HEK293 (cell line): ENCODE data around the gene ZNF45.

Experiments used
- CTCF ChIP-seq: fragments of 450-650 bp; formaldehyde crosslinking; IDR thresholded peaks from 2 replicates; pipeline ENCODE4 v1.5.1; 2016; ENCODE audit warnings: missing biosample characterization, missing genetic modification characterization
- PRDM4 ChIP-seq: fragments of 450-650 bp; formaldehyde crosslinking; IDR thresholded peaks from 2 replicates; pipeline ENCODE4 v1.5.1; 2017; ENCODE audit warnings: missing biosample characterization, missing genetic modification characterization
- SETDB1 ChIP-seq: IDR thresholded peaks from one replicate; pipeline ENCODE4 v1.6.1; 2017; ENCODE audit warnings: mild to moderate bottlenecking, low read length, moderate library complexity, mixed read lengths; ENCODE audit not compliant: insufficient read length
- YY1 ChIP-seq: fragments of 450-650 bp; formaldehyde crosslinking; IDR thresholded peaks from 2 replicates; pipeline ENCODE4 v1.5.1; 2018; ENCODE audit warnings: missing biosample characterization, missing genetic modification characterization
- ZBTB1 ChIP-seq: fragments of 450-650 bp; formaldehyde crosslinking; IDR thresholded peaks from 2 replicates; pipeline ENCODE4 v1.5.1; 2016; ENCODE audit warnings: missing biosample characterization, missing genetic modification characterization
- ZBTB44 ChIP-seq: fragments of 450-650 bp; IDR thresholded peaks from 2 replicates; pipeline ENCODE4 v1.5.1; 2018; ENCODE audit warnings: missing biosample characterization, mild to moderate bottlenecking, missing genetic modification characterization
- ZNF274 ChIP-seq, 2 experiments: fragments of 200-500 bp in 1 of 2; fragments of 450-650 bp in 1 of 2; sonication (Bioruptor generic) in 1 of 2; formaldehyde crosslinking in 1 of 2; IDR thresholded peaks; 2 replicates each; pipeline versions ENCODE4 v1.5.1 to v1.6.1; 2014 to 2016; ENCODE audit warnings: borderline replicate concordance in 1 of 2, inconsistent platforms in 1 of 2, low read length in 1 of 2, missing biosample characterization in 1 of 2, missing genetic modification characterization in 1 of 2
- ZSCAN5A ChIP-seq: fragments of 450-650 bp; formaldehyde crosslinking; IDR thresholded peaks from 2 replicates; pipeline ENCODE4 v1.5.1; 2016; ENCODE audit warnings: missing biosample characterization, missing genetic modification characterization

GRCh38 chr19:43906774-43907173 lies 28.3 kb downstream of the ZNF45 start:
- TF ChIP-seq ZNF274 (IDR thresholded peaks at IDR 0.05; ENCODE audit: low read length) = no peak
- TF ChIP-seq ZNF274 (tag by site-specific recombination; IDR thresholded peaks at IDR 0.05; ENCODE audit: borderline replicate concordance) = no peak
- TF ChIP-seq CTCF = no peak
- TF ChIP-seq ZSCAN5A (tag by site-specific recombination) = no peak
- no peak for TF ChIP-seq SETDB1
- TF ChIP-seq ZBTB44 = no peak
- TF ChIP-seq PRDM4 (tag by site-specific recombination) = no peak
- no peak for TF ChIP-seq YY1
- no peak for TF ChIP-seq ZBTB1 (tag by site-specific recombination)
